GM23248 (cell line): ENCODE measurements around the gene MTMR11.

Experiments used
- EZH2 ChIP-seq: fragments of 200-600 bp; sonication (generic); IDR thresholded peaks from 2 replicates; pipeline ENCODE4 v1.6.1; 2018; ENCODE audit warnings: antibody characterized with exemption, mild to moderate bottlenecking; ENCODE audit not compliant: insufficient read depth, poor library complexity, severe bottlenecking
- EZH2phosphoT487 ChIP-seq: fragments of 200-600 bp; sonication (generic); IDR thresholded peaks from 2 replicates; pipeline ENCODE4 v1.6.1; 2018; ENCODE audit warnings: antibody characterized with exemption, moderate library complexity, mild to moderate bottlenecking, low read depth; ENCODE audit not compliant: insufficient read depth

DNA sequence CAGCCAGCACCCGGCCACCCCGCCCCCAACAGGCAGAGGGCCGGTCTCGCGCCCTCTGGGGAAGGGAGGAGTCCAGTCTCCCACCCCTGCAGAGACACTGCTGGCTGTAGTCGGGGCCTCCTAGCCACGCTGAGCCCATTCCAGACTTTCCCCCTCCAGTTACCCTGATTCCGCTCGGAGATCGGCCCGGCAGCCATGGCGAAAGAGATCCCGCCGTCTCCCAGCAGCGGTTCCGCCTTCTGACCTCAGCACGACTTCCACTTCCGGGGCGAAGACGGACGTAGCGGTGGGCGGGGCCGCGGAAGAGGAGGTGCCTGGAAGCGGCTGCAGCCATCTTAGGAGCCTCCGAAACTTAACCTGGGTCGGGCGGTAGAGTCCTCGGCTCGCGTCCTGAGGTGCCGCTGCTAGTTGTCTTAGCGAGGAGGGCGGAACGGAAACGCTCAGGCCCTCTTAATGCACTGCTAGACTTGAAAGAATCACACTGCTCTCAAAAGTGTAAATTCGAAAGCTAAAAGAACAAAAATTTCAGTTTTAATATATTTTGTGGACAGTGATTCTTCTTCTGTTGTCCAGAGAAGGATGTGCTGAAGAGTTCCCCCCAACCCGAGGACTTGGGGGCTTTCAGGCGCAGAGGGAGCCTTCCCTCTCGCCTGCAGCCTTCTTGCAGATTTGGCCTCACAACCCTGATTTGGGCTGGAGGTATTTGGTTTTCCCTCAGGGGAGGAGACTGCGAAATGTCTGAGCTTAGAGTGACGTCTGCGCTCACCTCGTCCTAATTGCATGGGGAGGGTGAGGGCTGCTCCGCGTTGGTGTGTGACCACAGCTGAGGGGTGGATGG lies 8.9 kb downstream of the MTMR11 start, which contains the start of gene SF3B4:
- TF ChIP-seq EZH2 (no peak), EZH2phosphoT487 (no peak)
